NOMO-1 treated with dmso at 0.1 percent for 144 hours (cell line): ENCODE measurements around the gene TPRN.
A peak's percentile ranks its signal among the peaks of the same experiment; 100 is the strongest.

Experiments
- DNase-seq: peaks from one replicate; lab custom pipeline; 2025; ENCODE audit not compliant: unreplicated experiment; lab: John Stamatoyannopoulos, UW

TPRN gene

DNA sequence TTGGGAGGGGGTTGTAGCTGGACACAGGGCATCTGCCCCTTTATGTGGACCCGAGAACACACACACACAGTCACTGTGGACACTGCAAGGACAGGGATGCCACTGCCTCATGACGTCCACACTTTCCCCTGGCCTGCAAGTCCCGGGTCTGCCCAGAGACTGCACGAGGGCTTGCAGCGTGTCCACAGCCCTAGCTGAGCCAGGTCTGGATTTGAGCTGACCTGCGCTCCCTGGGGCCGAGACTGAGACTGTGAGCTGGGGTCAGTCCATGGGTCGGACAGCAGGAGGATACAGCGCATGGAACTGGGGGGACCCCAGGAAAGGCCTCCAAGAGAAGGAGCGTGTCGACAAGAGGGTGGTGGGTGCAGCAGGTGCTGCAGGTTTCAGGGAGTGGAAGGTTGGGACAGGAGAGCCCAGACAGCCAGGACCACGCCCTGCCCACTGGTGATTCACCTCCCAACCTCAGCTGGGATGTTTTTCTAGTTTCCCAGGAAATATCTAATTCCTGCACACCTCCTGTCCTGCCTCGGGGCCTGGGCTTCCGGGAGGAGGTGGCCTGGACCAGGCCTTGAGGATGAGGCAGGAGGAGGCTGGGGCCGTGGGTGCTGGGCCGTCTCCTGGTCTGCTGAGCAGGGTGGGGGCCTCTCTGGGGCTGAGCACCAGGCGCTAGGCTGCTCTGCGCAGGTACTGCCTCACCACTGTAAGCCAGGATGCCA, 26.0 kb upstream of the TPRN start:
- DNase-seq = no peak

DNA sequence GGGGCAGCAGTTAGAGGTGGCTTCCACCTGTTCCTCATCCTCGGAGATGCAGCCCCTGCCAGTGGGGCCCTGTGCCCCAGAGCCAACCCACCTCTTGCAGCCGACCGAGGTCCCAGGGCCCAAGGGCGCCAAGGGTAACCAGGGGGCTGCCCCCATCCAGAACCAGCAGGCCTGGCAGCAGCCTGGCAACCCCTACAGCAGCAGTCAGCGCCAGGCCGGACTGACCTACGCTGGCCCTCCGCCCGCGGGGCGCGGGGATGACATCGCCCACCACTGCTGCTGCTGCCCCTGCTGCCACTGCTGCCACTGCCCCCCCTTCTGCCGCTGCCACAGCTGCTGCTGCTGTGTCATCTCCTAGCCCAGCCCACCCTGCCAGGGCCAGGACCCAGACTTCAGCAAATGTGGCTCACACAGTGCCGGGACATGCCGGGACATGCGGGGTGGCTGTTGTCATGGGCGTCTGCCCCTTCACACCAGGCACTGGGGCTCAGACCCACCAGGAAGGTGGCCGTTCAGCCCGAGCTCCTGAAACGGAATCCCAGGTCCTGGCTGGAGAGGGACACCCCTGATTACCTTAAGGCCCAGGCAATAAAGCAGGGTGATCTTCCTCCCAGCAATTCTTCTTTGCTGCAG, 25.3 kb upstream of the TPRN start:
- no peak for DNase-seq

GRCh38 chr9:137224830-137225694, 24.5 kb upstream of the TPRN start, which contains the start of gene CYSRT1:
CYSRT1 (plus strand) TSS chr9:137225174; CDS start chr9:137225622, 448 bp downstream.
- no peak for DNase-seq

DNA sequence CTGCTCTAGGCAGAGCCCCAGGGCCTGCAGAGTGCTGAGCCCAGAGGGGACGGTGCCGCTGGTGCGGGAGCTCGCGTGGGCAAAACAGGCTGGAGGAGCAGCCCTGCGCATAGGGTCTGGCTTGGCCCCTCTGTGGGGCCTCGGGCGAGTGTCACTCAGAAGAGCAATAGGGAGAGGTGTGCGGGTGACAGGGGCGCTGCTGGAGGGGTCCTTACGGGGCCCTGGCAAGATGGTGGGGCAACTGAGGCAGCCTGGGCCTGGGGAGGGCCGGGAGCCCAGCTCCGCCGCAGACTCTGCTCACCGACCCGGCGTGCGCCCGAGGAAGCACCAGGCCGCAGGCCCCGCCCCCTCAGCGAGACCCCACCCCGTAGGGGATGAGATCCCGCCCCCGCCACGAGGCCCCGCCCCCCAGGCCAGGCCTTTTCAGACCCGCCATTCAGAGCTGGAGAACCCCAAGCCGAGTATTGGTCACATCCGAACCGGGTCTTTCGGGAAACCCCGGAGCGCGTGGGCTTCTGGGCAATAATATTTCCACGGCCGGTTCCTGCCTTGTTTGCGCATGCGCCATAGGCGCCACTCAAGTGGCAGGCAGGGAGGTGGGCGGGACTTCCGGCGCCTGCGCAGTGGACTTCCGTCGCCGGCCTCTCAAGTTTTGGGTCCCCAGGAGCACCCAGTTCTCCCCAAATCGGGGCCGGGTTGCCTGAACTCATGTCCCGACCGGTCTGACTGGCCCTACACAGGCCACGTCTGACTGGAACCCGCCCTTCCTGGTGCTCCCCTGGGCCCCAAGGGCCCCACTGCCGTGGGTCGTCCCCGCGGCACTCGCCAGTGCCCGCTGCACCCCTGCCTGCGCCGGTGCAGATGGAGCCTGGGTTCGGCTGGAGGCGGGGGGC, 22.8 kb upstream of the TPRN start:
- DNase-seq = peak; percentile 98

GRCh38 chr9:137222190-137223077, 21.9 kb upstream of the TPRN start, which contains the start of gene RNF208:
RNF208 (minus strand) TSS chr9:137222240; CDS start chr9:137221212, 1,028 bp downstream.
- no peak for DNase-seq

GRCh38 chr9:137221506-137222111, 21.1 kb upstream of the TPRN start:
- no peak for DNase-seq

DNA sequence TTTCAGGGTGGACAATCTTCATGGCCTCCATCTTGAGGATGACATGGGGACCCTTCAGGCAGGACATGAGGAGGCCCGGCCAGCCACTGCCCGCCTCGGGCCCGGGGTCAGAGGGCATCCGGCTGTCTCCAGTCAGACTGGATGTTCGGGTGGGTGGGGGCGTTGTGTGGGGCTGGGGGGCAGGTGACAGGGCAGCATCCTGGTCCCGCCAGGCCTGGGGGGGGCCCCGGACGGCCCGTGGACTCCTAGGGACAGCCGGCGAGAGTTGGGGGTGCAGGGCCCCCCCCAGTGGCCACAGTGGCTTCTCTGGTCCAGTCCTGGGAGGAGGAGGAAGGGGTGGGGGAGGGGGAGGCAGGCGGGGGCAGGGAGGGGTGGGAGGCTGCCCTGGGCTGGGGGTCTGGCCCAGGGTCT, 20.6 kb upstream of the TPRN start:
- no peak for DNase-seq

DNA sequence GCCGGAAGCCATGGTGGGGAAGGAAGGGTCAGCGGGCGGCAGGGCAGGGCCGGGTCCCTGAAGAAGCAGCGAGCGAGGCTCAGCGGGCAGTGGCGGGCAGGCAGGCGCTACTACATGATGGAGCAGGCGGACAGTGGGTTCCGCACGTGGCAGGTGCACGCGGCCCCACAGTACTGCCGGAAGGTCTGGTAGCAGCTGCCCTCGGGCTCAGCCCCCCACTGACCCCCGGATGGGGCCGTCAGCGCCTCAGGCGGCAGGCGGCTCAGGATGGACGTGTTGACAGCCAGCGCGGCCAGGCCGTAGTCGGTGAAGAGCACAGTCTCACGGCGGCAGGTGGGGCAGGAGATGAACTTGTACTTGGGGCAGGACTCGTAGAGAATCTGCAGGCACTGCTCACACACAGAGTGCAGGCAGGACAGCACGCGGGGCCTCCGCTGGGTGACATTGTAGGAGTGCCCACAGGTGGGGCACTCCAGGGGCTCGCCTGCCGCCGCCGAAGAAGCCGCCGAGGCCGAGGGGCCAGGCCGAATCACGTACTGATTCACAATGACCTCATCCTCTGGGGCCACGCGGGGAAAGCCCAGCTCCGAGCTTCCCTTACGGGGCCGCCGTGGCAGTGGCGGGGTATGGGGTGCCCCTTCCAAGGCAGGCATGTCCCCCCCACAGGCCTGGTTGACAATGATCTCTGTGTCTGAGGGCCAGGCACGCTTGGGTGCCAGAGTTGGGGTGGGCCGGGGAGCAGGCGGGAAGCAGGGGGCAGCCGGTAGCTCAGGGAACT, 20.0 kb upstream of the TPRN start:
- DNase-seq = no peak

DNA sequence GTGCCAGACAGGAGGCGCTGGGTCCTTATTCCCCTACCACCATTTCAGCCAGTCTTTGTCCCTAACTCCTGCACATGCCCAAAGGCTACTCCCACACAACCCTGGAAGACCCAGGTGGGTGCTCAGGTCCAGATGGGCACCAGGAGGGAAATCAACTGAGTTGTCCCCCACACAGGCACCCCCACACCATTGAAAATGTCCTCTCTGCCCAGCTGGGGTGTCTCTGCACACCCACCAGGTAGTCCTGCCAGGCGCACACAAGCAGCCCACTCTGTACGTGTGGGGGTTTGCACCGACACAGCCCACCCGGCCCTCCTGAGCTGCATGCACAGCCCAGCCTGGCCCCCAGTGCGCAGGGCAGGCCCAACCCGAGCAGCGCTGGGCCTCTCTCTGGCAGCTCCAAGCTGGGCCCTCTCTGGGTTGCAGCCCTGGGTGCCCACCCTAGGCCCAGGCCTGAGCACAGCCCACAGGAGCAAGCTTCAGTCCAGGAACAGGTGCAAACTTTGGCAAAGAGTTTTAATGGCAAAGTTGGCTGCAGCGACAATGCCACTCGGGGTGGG, 19.3 kb upstream of the TPRN start:
- no peak for DNase-seq

DNA sequence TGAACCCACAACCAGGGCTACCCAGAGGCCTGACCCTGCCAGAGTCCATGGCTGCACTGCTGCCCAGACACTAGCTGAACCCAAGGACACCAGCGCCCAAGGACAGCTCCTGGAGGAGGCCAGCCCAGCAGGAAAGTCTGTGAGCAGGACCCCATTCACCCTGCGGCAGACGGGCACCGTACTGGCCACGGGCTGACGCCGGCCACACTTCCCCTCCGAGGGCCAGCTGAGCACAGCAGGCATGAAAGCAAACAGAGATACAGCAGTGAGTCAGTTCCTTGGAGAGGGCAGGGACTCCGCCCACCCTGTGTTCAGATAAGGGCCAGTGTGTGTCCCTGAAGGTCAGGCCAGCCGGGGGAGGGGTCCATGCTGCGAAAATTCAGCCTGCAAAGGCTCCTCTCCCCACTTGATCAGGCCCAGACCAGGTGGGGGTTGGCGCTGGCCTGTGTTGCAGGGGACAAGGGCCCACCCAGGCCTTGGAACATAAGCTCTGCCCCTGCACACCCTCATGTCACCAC, 18.3 kb upstream of the TPRN start:
- DNase-seq = no peak

DNA sequence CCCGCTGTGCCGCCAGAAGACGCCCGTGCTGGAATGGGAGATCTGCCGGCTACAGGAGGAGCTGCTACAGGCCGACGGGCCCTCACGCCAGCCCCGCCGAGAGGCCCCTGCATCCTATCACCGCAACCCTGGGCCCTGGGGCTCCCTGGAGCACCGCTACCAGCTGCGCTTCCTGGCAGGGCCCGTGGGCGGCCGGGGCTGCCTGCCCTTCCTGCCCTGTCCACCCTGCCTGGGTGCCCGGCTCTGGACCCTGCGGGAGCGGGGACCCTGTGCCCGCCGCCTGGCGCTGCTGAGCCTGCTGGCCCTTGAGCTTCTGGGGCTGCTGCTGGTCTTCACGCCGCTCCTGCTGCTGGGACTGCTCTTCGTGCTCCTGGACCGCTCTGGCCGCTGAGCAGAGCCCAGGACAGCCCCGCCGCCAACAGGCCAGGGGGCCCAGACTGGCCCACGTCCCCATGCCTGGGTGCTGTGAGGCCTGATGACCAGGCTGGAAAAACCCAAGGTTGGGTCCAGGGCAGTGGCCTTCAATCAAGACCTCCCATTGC, 17.7 kb upstream of the TPRN start:
- DNase-seq = no peak

- no peak for DNase-seq
Measured at GRCh38 chr9:137217276-137218211, 17.0 kb upstream of the TPRN start.

- DNase-seq = no peak
Measured at GRCh38 chr9:137216188-137216965, 15.8 kb upstream of the TPRN start.

- no peak for DNase-seq
Measured at GRCh38 chr9:137215196-137215986, 14.8 kb upstream of the TPRN start.

DNA sequence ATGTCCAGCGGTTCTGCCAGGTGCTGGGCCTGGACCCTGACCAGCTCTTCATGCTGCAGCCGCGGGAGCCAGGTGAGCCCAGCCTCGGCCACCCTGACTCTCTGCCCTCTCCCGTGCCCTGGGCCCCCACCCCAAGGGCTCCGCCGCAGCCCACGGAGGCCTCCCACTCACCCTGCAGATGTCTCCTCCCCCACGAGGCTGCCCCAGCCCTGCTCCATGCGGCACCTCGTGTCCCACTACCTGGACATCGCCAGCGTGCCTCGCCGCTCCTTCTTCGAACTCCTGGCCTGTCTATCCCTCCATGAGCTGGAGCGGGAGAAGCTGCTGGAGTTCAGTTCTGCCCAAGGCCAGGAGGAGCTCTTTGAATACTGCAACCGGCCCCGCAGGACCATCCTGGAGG, 14.1 kb upstream of the TPRN start:
- no peak for DNase-seq
